HG03439 (cell line): Measurements from ENCODE around the gene MAST4.

Experiments
- ATAC-seq: cut with Tn5 transposase; IDR thresholded peaks from one replicate; pipeline ENCODE4 v1.9.1; 2021; ENCODE audit warnings: mild to moderate bottlenecking, moderate library complexity; ENCODE audit not compliant: unreplicated experiment

MAST4 gene

DNA sequence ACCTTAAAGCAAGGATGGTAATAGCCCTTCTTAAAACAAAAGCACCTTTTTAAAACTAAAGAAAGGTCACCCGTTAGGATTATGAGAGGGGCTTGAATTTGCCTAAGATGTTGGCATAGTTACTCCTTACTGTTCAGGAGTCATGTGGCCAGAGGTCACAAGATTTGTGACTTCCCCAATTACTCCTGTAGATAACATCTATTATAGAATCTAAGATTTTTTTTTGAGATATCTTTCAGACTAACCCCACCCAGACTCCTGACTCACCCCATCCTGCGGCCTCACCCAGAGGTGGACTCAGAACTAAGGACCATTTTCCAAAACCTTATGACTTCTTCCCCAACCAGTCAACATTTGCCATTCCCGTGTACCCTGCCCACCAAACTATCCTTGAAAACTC is 598.0 kb downstream of the MAST4 start:
- no peak for ATAC-seq

DNA sequence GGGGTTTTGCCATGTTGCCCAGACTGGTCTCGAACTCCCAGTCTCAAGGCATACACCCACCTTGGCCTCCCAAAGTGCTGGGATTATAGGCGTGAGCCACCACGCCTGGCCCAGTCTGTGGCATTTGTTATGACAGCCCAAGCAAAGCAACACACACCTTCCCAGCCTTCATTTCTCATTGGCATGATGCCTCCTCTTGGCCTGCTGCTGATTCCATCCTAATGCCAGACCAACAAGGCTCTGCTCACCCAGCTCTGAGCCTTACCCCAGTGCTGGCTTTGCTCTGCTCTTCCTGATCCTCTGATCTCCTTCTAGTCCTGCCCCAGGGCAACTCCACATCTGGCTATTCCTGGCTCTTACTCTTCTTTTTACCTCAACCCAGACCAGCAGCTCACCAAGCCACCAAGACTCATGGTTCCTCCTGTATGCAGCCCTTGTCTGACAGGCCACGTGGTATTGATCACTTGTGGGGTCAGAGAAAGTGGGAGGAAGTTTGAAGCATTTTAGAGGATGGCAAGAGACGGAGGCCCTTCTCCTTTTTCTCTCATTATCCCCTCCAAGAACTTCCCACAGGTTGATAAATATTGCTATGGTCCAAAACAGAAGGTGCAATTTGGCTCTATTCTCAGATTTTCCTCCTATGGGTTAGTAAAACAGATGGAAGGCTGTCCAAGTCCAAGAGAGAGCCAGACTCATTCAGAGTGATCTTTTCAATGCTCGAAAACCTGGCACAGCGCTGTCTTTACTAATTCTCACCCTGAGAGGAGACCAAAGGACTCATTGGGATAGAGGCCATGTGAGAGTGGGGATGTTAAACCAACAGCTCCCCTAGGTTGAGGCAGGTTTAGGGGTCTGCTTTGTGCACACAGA is 599.4 kb downstream of the MAST4 start:
- ATAC-seq: no peak

DNA sequence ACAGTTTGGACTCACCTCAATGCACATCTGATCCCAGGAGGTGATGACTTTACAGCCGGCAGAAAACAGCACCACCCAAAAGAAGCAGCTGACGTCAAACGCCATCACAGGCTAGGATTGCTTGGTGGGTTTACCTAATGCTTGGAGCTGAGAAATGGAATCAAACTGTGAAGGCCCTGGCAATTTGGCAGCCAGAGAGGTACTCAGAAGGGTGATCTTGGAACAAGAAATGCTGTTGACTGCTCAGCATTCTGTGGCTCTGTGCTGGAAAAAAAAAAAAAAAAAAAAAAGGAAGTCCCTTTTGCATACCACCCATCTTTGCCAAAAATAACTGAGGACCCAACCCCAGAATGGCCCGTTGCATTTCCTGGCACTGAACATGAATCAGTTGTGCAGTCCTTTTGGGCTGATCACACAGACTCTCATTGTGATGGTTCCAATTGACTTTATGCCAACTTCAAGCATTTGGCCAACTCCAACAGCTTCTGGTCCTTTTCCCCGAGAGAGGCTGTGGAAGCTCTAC is 600.4 kb downstream of the MAST4 start, which contains the start of gene CD180:
TSS of gene CD180 (minus strand) at position 263 of the 523 bp plus-strand sequence. CDS start at position 105, 158 bp downstream.
- no peak for ATAC-seq

DNA sequence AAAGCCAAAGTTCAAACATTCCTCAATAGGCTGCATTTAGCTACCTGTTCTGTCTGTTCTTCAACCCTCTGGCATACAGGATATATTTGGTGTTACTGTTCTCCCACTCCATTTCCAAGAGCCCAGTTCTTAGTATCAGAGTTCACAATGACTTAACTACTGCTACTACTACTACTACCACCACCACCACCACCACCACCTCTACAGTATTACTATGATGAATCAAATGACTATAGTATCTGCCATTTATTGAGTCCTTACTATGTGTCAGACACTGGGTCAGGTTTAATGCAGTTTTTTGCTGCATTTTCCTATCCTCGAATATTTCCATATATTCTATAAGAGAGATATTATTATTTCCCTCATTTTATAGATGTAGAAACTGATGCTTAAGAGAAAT is 601.3 kb downstream of the MAST4 start:
- no peak for ATAC-seq

DNA sequence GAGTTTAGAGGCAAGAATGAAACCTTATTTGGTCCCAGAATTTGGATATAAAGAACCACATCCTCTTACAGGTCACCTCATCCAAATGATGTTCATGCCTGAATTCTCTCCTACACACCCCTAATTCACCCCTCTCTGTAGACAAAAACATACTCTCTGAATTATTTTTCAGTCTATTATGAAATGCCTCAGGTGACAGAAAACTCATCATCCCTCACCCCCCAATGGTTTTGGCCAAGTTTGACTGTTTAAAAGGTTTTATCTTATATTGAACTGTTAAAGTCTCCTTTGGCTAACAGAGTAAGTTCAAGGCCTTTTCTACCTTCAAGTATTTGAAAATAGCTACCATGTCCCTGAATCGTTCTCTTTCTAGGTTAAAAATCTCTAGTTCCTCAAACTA is 602.7 kb downstream of the MAST4 start:
- ATAC-seq: no peak

DNA sequence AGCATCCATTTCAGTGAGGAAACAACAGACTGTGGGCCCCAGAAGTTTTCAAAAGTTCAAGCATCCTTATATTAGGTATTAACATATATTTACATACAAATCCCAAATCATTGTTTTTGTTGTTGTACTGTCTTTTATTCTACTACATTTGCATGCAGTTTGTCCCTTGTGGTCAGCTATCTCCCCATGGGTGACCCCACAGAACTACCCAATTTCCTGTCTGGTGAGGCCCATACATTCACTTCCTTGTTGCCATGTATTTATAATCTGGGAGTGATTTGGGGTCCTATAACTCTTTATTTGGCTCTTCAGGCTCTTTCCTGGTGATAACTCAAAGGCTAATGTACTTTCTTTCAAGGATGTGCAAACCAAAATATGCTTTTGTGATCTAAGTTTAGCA is 603.7 kb downstream of the MAST4 start:
- ATAC-seq: no peak

DNA sequence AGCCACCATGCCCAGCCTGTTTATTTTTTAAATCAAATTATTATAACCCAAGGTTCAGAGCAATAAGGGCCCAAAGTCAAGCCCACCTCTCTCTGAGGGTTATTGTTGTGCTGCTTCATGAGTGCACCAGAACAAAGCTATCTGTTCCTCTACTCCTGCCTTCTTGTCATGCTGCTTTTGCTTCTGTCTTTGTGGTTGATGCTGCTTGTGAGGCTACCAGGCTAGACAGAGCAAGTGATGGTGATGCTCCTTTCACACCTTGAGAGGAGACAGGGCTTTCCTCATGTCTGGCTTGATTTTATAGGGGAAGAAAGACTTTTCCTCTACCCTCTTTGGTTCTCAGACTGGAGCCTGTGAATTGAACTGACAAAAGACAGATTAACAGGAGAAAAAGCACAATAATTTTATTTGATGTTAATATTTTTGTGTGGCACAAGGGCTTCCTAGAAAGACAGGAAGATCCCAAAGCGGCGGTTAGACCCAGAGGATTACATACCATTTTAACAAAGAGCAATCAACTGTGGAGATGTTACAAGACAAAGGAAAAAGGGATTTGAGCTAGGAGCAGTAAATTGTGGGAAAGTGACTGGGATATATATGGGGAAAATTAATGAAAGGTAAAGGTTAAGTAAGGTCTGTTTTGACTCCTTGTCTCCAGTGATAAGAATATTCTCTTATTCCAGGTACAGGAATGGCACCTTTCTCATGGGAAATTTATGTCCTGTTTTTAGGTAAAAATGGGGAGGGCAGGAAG is 604.8 kb downstream of the MAST4 start:
- no peak for ATAC-seq

DNA sequence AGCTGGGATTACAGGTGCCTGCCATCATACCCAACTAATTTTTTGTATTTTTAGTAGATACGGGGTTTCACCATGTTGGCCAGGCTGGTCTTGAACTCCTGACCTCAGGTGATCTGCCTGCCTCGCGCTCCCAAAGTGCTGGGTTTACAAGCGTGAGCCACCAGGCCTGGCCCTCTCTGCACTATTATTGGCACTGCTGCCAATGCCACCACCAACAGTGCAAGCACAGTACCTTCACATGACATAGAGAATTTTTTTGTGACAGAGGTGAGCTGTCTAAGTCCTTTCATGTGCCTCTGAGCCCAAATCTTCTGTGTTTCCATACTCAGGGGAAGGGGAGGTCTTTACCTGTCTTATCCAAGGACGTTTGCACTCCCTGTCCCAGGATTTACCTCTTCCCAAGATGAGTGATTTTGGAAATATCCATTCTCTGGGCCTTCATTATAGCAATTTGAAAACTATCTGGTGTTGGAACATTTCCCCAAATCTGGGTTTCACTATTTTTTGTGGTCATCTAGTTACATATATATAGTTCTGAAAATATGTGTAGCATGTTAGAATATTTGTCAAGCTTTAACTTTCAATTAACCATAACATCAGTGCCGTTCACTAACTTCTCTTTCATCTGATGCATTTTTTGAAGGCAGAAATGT is 605.8 kb downstream of the MAST4 start:
- ATAC-seq: no peak

DNA sequence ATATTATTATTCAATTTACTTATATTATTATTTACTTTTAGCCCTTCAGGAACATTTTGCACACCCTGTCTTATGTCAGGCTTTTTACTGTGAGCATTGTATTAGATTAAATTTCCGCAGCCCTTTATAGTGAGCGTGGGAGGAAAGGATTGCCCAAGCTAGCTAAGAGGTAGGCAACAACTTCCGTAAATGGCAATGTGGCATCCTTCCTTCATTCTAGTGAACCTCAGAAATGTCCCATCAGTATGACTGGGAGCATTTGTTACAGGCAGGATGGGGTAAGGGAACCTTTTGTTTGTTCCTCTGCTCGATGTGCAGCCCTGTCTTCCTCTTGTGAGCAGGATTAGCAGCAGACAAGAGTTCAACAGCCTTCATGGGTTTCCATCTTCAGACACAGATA is 606.6 kb downstream of the MAST4 start:
- no peak for ATAC-seq

DNA sequence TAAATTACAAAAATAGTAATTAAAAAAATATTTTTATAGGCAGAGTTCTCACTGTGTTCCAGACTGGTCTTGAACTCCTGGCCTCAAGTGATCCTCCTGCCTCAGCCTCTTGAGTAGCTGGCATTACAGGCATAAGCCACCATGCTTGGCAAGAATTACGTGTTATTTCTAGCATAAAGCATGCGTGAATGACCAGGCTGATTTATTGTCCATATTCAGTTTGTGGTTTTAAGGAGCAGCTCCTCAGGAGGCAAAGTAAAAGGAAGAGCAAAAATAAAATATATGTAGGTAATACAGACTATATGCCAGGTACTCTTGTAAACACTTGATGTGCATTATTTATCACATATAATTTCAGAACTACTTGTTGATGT is 607.5 kb downstream of the MAST4 start:
- no peak for ATAC-seq

DNA sequence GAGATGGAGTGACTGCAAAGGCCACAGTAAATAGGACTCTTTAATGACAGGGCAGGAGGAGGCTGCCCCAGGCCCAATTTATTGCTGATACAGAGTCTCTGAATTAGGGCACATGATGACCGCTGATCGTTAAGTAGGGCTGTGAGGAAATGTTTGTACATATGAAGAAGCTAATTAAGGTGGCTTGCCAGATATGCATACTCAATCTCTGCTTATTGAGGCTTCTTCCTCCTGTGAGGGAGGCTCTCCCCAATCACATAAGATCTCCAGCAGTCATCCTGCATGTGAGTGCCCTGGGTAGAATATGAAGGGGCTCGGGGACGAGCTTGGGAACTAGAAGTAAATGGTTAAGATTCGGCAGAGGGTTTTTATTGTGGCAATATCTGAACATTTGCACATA is 608.6 kb downstream of the MAST4 start:
- no peak for ATAC-seq

DNA sequence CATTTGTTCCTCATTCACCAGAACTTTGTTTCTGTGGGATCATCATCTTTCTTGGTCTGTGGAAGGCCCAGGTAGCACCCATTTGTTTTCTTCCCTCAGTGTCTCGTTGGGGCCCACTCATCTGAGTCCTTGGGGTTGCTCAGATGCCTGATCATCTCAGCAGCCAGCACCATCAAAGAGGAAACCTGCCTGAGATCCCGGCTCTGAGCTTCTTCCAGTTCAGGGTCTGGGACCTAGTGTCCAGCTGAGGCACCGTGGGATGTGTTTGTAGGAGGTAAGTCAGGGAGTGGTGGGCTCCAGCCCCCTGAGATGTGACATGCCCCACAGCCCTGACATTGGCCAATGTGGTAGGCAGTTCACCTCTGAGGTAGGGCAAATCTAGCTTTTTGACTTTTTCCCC is 609.8 kb downstream of the MAST4 start:
- no peak for ATAC-seq

DNA sequence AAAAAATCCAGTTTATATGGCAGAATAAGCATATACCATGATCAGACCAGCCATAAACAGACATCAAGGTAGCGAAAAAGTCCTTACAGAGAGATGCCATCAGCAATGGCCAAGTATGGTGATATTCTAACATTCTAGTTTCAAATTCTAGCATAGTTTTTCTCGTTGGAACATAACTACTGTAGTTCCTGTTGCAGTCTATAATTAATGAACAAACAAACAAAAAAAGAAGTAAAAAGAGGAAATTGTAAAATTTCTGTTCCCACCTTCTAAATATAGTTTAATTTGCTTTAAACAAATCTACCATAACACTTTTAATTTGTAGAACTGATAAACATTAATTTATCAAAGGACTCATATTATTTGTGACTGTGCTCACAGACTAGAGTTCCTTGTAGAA is 610.3 kb downstream of the MAST4 start:
- peak; percentile 24 for ATAC-seq

DNA sequence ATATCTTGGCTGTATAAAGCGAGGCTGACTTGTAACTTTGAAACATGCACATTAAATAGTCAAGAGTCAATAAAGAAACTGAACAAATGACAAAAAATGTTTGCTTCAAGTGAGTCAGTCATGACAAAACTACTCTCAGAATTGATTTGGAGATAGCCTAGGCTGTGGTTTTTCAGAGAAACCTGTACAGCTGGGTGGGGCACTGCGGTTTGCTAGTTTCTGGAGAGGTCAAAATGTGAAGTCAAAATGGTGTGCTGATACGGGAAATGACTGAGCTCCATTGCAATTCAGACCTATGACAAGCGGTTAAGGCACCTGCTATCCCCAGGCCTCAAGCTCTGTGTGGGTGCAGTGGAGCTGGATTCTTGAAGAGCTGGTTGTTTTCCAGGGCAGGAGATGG is 610.7 kb downstream of the MAST4 start:
- peak; percentile 91 for ATAC-seq

DNA sequence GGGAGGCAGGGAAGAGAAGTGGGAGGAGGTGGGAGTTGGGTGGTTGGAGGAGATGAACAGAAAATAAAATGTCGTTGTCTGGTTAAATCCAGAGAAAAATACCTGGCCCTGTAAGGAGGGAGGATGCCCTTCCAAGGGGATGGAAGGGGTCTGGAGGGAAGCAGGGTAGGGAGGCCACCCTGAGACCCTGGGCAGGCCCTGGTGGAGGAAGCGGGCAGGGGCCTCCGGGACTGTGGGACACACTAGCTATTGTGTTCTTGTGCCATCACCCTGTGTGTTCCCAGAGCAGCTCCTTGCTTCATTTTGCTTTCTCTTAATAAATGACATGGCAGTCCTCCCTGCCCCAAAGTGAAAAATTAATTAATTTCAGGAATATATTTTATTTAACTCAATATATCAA is 612.2 kb downstream of the MAST4 start:
- no peak for ATAC-seq

DNA sequence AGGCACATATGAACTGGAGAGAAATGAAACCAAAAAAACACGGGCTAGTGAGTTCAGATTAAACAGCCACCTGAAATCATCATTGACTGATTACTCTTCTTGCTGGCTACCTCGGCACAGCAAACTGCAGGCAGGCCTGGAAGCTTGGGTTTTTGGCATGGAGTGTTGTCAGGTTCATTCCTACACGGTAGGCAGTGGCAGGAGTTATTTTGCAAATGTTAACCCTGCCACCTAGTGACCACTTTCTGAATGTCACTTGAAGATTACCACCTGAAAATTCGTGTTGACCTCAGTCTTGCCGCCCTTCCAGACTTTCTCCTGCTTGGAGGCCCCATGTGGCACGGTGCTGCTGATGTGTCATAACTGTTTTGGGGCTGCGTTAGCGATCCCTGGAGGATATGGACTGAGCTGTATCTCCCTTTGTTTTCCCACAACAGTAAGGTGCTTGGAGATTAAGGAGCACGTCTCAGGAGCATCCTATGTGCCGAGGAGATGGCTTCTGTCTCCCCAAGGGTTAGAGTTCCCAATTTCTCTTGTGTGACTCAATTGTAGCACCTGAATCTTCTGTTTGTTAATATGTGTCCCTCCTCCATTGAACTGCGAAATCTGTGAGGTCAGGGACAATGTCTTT is 613.1 kb downstream of the MAST4 start:
- no peak for ATAC-seq

DNA sequence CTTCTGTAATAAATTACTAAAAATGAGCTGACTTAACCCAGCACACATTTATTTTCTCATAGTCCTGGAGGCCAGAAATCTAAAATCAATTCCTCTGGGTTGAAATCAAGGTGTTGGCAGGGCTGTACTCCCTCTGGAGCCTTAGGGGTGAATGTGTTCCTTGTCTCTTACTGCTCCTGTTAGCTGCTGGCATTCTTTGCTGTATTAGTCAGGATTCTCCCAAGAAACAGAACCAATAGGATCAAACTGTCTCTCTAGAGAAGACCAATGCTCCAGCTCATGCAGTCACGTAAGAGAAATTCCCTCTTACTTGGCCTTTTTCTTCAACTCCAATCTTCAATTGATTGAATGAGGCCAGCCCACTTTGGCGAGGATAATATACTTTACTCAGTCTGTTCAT is 615.7 kb downstream of the MAST4 start:
- no peak for ATAC-seq

DNA sequence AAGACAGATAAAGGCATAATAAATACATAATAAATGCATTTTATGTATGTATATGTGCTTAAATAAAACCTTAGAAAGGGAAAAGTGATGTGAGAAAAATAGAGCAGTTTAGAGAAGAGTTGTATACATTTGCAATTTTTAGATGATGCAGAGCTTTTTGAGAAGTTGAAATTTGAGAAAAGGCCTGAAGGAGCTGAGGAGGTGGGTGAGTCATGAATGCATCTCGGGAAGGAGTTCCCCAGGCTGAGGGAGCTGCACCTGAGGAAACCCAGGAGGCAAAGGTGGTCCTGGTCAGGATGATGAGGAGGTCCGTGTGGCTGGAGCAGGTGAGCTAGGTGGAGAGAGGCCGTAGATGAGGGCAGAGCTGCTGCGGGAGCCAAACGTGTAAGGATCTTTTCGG is 617.8 kb downstream of the MAST4 start:
- no peak for ATAC-seq

DNA sequence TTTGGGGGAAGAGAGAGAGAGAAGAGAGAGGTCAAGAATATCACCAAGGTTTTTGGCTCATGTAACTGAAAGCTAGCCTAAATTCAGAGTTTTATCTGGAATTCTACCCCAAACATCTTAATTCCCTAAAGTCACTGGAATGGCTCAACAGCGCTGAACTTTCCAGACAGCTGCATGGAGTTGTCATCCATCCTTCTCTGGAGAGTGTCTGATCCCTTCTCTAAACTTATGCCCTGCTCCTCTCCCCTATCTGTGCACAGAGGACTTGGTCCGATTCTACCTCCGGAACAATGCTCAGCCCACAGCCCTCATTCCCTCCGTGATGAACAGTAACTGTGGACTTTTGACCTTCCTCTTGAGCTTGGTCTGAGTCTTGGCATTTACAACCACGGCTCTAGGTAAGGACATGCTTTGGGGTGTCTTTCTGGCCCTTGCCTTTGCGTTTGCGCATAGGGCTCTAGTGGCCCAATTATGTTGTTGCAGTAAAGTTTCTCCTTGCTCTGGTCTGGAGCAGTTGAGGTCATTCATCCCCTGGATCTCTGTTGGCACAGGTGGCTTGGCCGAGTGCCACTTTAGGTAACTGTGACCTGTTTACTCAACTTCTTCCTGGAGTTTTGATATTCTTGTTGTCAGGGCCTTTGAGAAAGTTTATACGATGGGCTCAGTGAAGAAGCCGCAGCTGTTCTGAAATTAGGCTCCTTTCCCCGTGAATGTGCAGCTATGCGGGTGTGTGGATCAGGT is 618.7 kb downstream of the MAST4 start:
- no peak for ATAC-seq
